ENCODE measurements around the gene DZIP1L. TPM values are rescaled to one million over a fixed set of nuclear protein-coding genes. Genes with fewer than 3 reads are reported as not detected.

The DZIP1L gene
- total RNA-seq, 1 donor from 2014 or later = 23.0 TPM

DNA sequence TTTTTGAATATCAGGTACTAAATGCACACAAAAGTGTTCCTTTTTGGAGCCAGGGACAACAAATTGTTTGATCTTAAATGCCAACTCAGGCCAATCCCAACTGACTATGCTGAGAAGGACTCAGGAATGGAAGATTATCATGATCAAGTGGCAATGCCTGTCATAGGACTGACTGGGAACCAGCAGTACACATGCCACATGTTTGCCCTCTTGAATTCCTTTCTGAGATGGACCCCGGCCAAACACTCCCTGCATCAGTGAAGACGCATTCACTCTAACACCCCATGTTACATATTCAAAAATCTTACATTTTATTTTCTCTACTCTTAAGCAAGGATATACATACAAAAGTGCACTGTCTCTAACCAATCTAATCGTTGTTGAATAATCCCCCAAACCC, 69.3 kb downstream of the DZIP1L start:
- H3K4me3 Mint-ChIP-seq (ENCODE audit: unreplicated experiment) = no peak overlapping the region
- no peak for TF ChIP-seq CTCF (IDR thresholded peaks at IDR 0.05)
- no peak for DNase-seq (ENCODE audit: low spot score)
- H3K36me3 Mint-ChIP-seq (ENCODE audit: low read depth) = peaks cover 15% of the 10 kb centered on the region
- H3K27me3 Mint-ChIP-seq (ENCODE audit: low read depth) = no peaks in the 10 kb centered on the region
- H3K9me3 Mint-ChIP-seq (ENCODE audit: low read depth) = no peaks in the 10 kb centered on the region
- peaks cover 35% of the 10 kb centered on the region for H3K4me1 Mint-ChIP-seq (ENCODE audit: low read depth)
- H3K27ac Mint-ChIP-seq (ENCODE audit: unreplicated experiment) = no peak overlapping the region

DNA sequence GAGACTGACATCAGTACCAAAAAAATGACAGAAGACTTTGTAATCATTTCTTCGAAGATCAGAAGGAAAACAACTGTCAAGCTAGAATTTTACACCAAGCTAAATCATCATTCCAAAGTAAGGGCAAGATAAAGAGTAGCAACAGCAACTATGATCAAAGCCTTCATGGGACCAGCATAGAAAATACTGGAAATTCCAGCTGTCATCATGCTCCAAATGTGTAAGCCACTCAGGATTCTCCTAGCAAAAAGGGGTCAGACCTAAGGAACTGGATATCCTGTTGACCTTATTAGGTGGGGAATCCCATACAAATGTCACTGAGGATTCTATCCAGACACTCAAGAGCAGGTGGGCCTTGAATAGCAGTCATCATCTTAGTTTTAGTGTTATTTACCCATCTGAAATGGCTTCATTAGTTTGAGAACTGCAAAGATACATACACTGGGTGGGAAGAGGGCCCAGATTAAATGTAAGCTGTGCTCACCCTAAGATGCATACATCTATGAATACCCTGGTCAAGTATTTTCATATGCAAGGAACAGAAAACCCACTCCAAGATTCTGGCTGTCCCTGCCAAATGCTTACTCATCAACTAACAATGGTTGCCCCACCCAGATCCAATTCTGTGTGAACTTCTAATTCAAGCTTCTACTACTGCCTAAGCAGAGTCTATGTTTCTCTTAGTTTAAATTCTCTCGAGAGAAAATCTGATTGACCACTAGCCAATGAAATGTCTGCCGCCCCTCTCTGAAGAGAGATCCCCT, 72.0 kb downstream of the DZIP1L start:
- Mint-ChIP-seq H3K27ac (ENCODE audit: unreplicated experiment) (peak overlapping the region; percentile 72), H3K27me3 (ENCODE audit: low read depth) (no peaks in the 10 kb centered on the region), H3K4me3 (ENCODE audit: unreplicated experiment) (no peak overlapping the region), H3K4me1 (ENCODE audit: low read depth) (peaks cover 32% of the 10 kb centered on the region), H3K9me3 (ENCODE audit: low read depth) (no peaks in the 10 kb centered on the region), H3K36me3 (ENCODE audit: low read depth) (peaks cover 11% of the 10 kb centered on the region)
- no peak for TF ChIP-seq CTCF (IDR thresholded peaks at IDR 0.05)
- DNase-seq (ENCODE audit: low spot score) = no peak

- H3K36me3 Mint-ChIP-seq (ENCODE audit: low read depth) = peaks cover 11% of the 10 kb centered on the region
- no peaks in the 10 kb centered on the region for H3K27me3 Mint-ChIP-seq (ENCODE audit: low read depth)
- no peak for TF ChIP-seq CTCF (IDR thresholded peaks at IDR 0.05)
- no peak for DNase-seq (ENCODE audit: low spot score)
- H3K4me1 Mint-ChIP-seq (ENCODE audit: low read depth) = peaks cover 32% of the 10 kb centered on the region
- H3K9me3 Mint-ChIP-seq (ENCODE audit: low read depth) = no peaks in the 10 kb centered on the region
- peak overlapping the region; percentile 24 for H3K27ac Mint-ChIP-seq (ENCODE audit: unreplicated experiment)
- no peak overlapping the region for H3K4me3 Mint-ChIP-seq (ENCODE audit: unreplicated experiment)
These were observed 73.4 kb downstream of the DZIP1L start for GRCh38 chr3:138042043-138042442.

DNA sequence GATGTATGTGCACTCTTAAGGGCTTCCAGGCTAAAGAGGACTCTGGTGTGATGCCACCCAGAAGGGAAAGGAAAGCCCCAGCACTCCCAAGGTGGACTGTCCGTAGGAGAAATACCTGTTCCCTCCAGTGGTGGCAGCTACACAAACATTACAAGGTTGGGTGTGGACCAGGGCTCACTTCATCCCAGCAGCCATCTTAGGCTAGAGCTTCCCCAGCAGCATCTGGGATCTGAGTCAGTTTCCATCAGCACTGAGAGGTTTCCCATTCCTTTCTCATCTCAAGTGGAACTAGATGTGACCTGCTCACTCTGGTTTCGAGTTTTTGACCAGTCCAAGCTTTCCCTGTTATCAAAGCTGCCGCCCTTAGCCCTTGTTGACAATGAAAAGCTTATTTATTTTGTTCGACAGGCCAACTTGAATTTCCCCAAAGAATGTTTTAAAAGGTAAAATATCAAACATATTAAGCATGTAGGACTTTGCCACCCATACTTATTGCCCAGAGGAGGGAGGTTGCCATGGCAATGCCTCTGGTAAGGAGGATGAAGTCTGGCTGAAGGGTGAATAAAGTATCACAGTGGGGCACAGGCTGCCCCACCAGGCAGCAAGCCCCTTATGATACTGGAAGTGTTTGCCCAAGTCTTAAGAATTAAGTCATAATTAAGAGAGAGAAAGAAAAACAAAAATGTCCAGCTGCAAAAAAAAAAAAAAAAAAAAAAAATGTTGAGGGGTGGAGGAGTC, 76.5 kb downstream of the DZIP1L start:
- TF ChIP-seq CTCF (IDR thresholded peaks at IDR 0.05) = no peak
- Mint-ChIP-seq H3K4me3 (ENCODE audit: unreplicated experiment) (no peak overlapping the region), H3K36me3 (ENCODE audit: low read depth) (peaks cover 11% of the 10 kb centered on the region), H3K4me1 (ENCODE audit: low read depth) (peaks cover 21% of the 10 kb centered on the region), H3K27ac (ENCODE audit: unreplicated experiment) (no peak overlapping the region), H3K9me3 (ENCODE audit: low read depth) (no peaks in the 10 kb centered on the region), H3K27me3 (ENCODE audit: low read depth) (no peaks in the 10 kb centered on the region)
- no peak for DNase-seq (ENCODE audit: low spot score)

DNA sequence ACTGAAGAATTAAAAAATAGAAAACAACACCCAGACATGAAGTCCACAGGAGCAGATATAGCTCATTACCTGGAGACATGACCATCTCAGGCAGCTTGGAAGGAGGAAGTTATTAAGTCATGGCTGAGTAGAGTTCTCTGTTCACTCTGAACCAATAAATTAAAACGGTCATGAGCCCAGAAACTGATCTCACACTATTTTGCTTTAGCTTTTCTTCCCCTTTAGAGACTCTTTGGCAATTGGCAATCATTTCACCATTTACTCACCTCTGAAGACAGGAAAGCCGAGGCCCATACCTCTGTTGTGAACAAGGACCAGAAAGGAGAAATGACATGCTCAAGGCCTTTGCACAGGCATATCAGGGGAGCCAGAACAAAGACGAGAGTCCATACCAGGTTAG, 78.8 kb downstream of the DZIP1L start:
- no peak for TF ChIP-seq CTCF (IDR thresholded peaks at IDR 0.05)
- no peaks in the 10 kb centered on the region for H3K27me3 Mint-ChIP-seq (ENCODE audit: low read depth)
- H3K9me3 Mint-ChIP-seq (ENCODE audit: low read depth) = no peaks in the 10 kb centered on the region
- no peak for DNase-seq (ENCODE audit: low spot score)
- H3K36me3 Mint-ChIP-seq (ENCODE audit: low read depth) = peaks cover 13% of the 10 kb centered on the region
- no peaks in the 10 kb centered on the region for H3K4me1 Mint-ChIP-seq (ENCODE audit: low read depth)
- H3K4me3 Mint-ChIP-seq (ENCODE audit: unreplicated experiment) = no peak overlapping the region
- H3K27ac Mint-ChIP-seq (ENCODE audit: unreplicated experiment) = no peak overlapping the region
